ENCODE measurements around the gene EMD.
A peak's percentile ranks its signal among the peaks of the same experiment; 100 is the strongest.

EMD gene

DNA sequence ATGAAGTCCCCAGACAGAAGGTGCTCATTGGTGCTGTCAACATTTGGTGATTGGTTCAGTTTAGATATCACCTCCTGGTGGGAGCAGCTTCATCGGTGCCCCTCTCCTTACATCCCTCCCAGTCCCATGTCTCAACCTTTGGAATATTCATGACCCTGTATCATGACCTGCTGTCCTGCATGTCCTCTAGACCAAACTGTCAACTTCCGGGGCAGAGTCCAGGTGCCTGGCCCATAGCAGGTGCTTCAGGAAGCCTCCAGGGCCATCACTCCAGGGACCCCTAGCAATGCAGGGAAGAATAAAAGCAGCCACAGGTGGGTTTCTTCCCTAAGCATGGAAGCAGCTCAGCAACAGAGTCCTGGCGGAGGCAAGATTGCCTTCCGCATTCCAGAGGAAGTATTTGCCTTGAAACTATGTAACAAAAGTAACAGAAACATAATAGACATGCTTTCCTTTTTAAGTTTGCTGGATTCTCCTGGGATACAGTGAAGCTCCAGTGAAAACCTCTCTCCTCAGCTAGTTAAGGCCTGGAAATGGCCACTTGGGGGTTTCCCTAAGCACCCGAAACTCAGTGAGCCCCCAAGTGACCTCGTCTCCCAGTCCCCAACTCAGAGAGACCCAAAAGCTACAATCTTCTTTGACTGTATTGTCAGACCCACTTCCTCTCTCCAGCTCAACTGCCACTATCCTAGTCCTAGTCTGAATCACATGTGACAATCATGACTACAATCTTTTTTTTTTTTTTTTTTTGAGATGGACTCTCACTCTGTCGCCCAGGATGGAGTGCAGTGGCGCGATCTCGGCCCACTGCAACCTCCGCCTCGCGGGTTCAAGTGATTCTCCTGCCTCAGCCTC, 48.0 kb downstream of the EMD start:
- no peak for DNase-seq

DNA sequence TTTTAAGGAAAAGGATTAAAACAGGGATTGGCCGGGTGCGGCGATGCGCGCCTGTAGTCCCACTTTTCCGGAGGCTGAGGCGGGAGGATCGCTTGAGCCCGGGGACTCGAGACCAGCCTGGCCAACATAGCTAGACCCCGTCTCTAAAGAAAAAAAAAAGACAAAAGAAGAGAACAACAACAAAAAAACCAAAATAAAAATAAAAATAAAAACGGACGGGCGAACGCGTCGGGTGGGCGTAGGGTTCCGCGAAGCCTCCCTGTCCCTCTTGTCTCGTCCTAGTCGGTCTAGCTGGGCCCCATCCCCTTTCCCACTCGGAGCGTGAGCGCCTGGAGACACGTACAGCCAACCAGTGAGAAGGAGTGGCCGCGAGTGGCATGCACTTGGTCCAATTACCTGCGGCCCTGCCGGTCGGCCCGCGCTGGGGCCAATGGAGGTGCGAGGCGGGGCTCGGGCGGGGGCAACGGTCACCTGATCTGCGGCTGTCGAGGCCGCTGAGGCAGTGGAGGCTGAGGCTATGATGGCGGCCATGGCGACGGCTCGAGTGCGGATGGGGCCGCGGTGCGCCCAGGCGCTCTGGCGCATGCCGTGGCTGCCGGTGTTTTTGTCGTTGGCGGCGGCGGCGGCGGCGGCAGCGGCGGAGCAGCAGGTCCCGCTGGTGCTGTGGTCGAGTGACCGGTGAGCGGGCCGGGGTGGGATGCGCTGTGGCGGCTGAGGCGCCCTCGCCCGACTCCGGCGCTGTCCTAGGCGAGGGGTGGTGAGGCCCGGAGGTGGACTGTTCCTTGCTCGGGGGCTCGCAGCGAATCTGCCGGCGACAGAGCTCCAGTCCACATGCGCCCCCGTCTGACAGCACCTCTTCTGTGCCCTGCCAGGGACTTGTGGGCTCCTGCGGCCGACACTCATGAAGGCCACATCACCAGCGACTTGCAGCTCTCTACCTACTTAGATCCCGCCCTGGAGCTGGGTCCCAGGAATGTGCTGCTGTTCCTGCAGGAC, 49.4 kb downstream of the EMD start, which contains the start of gene ATP6AP1:
ATP6AP1 (plus strand) TSS at position 502 of the 996 bp plus-strand sequence; CDS start at position 518, 16 bp downstream.
- peak; percentile 84 to 86 for DNase-seq

DNA sequence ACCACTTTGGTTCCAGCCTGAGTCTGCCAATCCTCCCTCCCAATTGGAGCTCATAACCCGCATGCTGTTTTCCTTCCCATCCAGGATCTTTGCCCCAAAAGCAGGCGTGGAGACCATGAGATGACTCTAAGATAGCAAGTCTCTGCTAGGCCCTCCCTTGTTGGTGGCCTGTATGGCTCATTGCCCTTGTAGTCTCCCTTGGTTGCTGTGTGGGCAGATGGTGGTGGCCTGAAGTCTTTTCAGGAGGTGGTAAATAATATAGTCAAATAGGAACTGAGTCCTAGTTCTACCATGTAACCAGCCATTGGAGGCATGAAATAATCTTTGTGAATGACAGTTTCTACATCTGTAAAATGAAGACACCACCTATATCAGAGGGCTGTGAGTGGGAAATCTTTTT, 50.6 kb downstream of the EMD start:
- DNase-seq, result no peak

DNA sequence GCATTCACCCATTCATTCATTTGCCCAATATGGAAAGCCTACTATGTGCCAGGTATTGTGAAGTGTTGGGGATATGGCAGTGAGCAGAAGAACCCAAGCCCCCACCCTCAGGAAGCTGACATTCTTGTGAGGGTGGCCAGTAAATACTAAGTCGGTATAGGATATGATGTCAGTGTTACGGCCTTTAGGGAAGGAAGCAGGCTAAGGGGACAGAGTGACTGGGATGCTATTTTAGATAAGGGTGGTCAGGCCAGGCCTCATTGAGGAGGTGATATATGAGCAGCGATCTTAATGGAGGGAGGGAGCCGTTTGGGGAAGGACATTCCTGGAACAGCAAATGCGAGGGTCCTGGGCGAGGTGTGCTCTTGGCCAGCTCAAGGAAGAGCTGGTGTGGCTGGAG, 51.4 kb downstream of the EMD start:
- no peak for DNase-seq

DNA sequence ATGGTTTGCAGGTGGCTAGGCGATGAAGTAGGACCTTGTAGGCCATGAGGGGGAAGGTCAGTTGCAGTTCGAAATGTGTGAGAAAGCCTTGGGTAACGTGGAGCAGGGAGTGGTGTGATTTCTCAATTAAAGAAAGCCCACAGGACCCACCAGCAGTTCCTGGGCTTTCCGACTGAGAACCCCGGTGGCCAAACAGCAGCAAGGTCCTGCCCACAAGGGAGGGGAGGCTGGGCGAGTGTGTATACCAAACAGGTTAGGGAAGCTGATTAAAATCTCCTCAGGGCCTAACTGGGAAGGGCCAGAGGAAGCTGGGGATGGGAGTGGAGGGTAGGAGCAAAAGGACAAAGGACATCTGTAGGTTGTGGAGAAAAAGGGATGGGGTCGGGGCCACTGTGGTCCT, 51.8 kb downstream of the EMD start:
- no peak for DNase-seq

Measured in SHP77 (cell line).